Endothelial cell of umbilical vein (primary cell): Measurements from ENCODE around the gene CFAP100. TPM values are rescaled to one million over a fixed set of nuclear protein-coding genes. Genes with fewer than 3 reads are reported as not detected.

ENCODE experiments used
- BruUV-seq: library from RNA; stranded (reverse); fragments of 400-500 nt; replicated peaks from 2 replicates; lab custom pipeline; 2021; lab: Mats Ljungman, UMichigan
- CTCF ChIA-PET: fragments of 300-600, 350-600 bp; sonication (Branson Sonifier 250); formaldehyde crosslinking; loops from one replicate; lab custom pipeline; 2021; ENCODE audit warnings: antibody characterized with exemption, inconsistent platforms; lab: Charles Lee
- POLR2A ChIA-PET: fragments of 300-600, 350-600 bp; sonication (Branson Sonifier 250); formaldehyde crosslinking; loops from one replicate; lab custom pipeline; 2021; ENCODE audit warnings: antibody characterized with exemption, inconsistent platforms; lab: Charles Lee
- DNase-seq: peaks from one replicate; pipeline ENCODE4 v3.0.0-alpha.2; 2011; ENCODE audit warnings: low read depth, low spot score
- FAIRE-seq: peaks from 2 replicates; lab custom pipeline; 2011; peaks lifted over from hg19 to GRCh38; lab: Jason Lieb, UNC
- H2AFZ ChIP-seq: 2 replicates; pipeline ENCODE4 v1.6.0; 2012; ENCODE audit warnings: low read depth, low read length, control low read depth, inconsistent platforms
- H3K27ac ChIP-seq: 2 replicates; pipeline ENCODE4 v1.5.1; 2011; ENCODE audit warnings: low read depth, mild to moderate bottlenecking, control low read depth, low read length, moderate library complexity; ENCODE audit not compliant: insufficient read depth
- H3K27me3 ChIP-seq, 2 experiments: 2 replicates each; pipeline versions ENCODE4 v1.6.0 to v1.6.1; 2011; ENCODE audit warnings: low read length in 2 of 2, mixed read lengths in 1 of 2; ENCODE audit not compliant: control insufficient read depth in 2 of 2, insufficient read depth in 2 of 2
- H3K36me3 ChIP-seq, 2 experiments: 2 replicates in 1 of 2; 3 replicates in 1 of 2; pipeline ENCODE4 v1.5.1; 2011; ENCODE audit warnings: low read length in 2 of 2, mild to moderate bottlenecking in 1 of 2, moderate library complexity in 1 of 2; ENCODE audit not compliant: control insufficient read depth in 2 of 2, insufficient read depth in 2 of 2; ENCODE audit errors: extremely low read depth in 1 of 2
- H3K4me1 ChIP-seq: 3 replicates; pipeline ENCODE4 v1.5.1; 2011; ENCODE audit warnings: mild to moderate bottlenecking, low read length; ENCODE audit not compliant: control insufficient read depth, insufficient read depth; ENCODE audit errors: extremely low read depth
- H3K4me2 ChIP-seq: 2 replicates; pipeline ENCODE4 v1.6.1; 2011; ENCODE audit warnings: low read length, control low read depth, mixed read lengths; ENCODE audit not compliant: insufficient read depth
- H3K4me3 ChIP-seq, 3 experiments: fragments of 200-600 bp in 1 of 3; sonication (generic), shearing (Covaris generic) in 1 of 3; replicated peaks in 1 of 3; 2 replicates each; pipeline ENCODE4 v1.5.1; 2011 to 2016; ENCODE audit warnings: control low read depth in 3 of 3, low read length in 3 of 3, mild to moderate bottlenecking in 2 of 3, inconsistent platforms in 1 of 3, low read depth in 1 of 3, moderate library complexity in 1 of 3; ENCODE audit not compliant: insufficient read depth in 1 of 3
- H3K79me2 ChIP-seq: 2 replicates; pipeline ENCODE4 v1.6.0; 2012; ENCODE audit warnings: low read length, inconsistent platforms; ENCODE audit not compliant: control insufficient read depth, insufficient read depth
- H3K9ac ChIP-seq: replicated peaks from 2 replicates; pipeline ENCODE3; 2011; ENCODE audit warnings: low read length, control low read depth; ENCODE audit not compliant: insufficient read depth; ENCODE audit errors: extremely low read depth
- H3K9me1 ChIP-seq: replicated peaks from 3 replicates; pipeline ENCODE4 v1.6.0; 2011; ENCODE audit warnings: mild to moderate bottlenecking, low read length; ENCODE audit not compliant: control insufficient read depth, insufficient read depth; ENCODE audit errors: extremely low read depth
- H3K9me3 ChIP-seq: replicated peaks from 2 replicates; pipeline ENCODE4 v1.5.1; 2012; ENCODE audit warnings: low read length, inconsistent platforms; ENCODE audit not compliant: control insufficient read depth, insufficient read depth
- H4K20me1 ChIP-seq: replicated peaks from 2 replicates; pipeline ENCODE3; 2011; ENCODE audit warnings: mild to moderate bottlenecking, low read length; ENCODE audit not compliant: control insufficient read depth, insufficient read depth; ENCODE audit errors: extremely low read depth
- CTCF ChIP-seq, 2 donors: IDR thresholded peaks; 1 replicate in 1 of 2; 2 replicates in 1 of 2; pipeline ENCODE4 v1.5.1; 2011; ENCODE audit warnings: low read length in 2 of 2, mild to moderate bottlenecking in 2 of 2, moderate library complexity in 2 of 2, control low read depth in 1 of 2, inconsistent platforms in 1 of 2, low read depth in 1 of 2; ENCODE audit not compliant: insufficient read depth in 1 of 2; ENCODE audit errors: extremely low read depth in 1 of 2
- EZH2 ChIP-seq: IDR thresholded peaks from 2 replicates; pipeline ENCODE4 v1.6.1; 2012; ENCODE audit warnings: borderline replicate concordance, low read depth, mild to moderate bottlenecking, moderate library complexity, low read length, inconsistent platforms; ENCODE audit not compliant: severe bottlenecking
- FOS ChIP-seq: IDR thresholded peaks from 2 replicates; pipeline ENCODE4 v1.6.1; 2011; ENCODE audit warnings: mild to moderate bottlenecking, low read length, moderate library complexity, borderline replicate concordance; ENCODE audit not compliant: insufficient read depth
- GATA2 ChIP-seq: IDR thresholded peaks from 2 replicates; pipeline ENCODE4 v1.7.0; 2011; ENCODE audit warnings: low read depth, mild to moderate bottlenecking, moderate library complexity, mixed read lengths, low read length; ENCODE audit not compliant: insufficient read length, insufficient read depth
- JUN ChIP-seq: IDR thresholded peaks from 2 replicates; pipeline ENCODE4 v1.6.1; 2011; ENCODE audit warnings: borderline replicate concordance, low read depth; ENCODE audit not compliant: insufficient read length, insufficient read depth
- MAX ChIP-seq: IDR thresholded peaks from 2 replicates; pipeline ENCODE4 v1.6.1; 2011; ENCODE audit not compliant: insufficient read depth, insufficient read length
- MYC ChIP-seq: IDR thresholded peaks from one replicate; pipeline ENCODE4 v1.6.1; 2011; ENCODE audit warnings: mild to moderate bottlenecking, low read depth, low read length
- POLR2A ChIP-seq: IDR thresholded peaks from 2 replicates; pipeline ENCODE4 v1.6.1; 2012; ENCODE audit warnings: low read depth, mild to moderate bottlenecking, control low read depth, low read length
- POLR2AphosphoS5 ChIP-seq: IDR thresholded peaks from 2 replicates; pipeline ENCODE4 v1.6.1; 2012; ENCODE audit warnings: low read depth, mild to moderate bottlenecking, control low read depth, low read length, moderate library complexity; ENCODE audit not compliant: insufficient read depth
- dilution Hi-C: fragments of 300-500 bp; cut with MboI; formaldehyde crosslinking; loops from one replicate; pipeline ENCODE4 v1.15.0; 2019; ENCODE audit warnings: low sequenced_read_pairs; ENCODE audit not compliant: extremely low pct_ligation_motif_present
- intact Hi-C: fragments of 100-400 bp; cut with micrococcal nuclease; formaldehyde crosslinking; loops from one replicate; pipeline ENCODE4 v1.10.0; 2022
- polyA plus RNA-seq, 4 experiments: library from polyadenylated mRNA; depleted of rRNA in 3 of 4; stranded (reverse) in 3 of 4; unstranded in 1 of 4; fragments of >200 nt; gene quantifications; 2 replicates each; pipeline versions ENCODE4 v1.2.1 to v1.2.3, GENCODE V29; 2011 to 2012; ENCODE audit warnings: missing spikeins in 1 of 4
- total RNA-seq: library from RNA; stranded (reverse); gene quantifications from 2 replicates; pipeline ENCODE4 v1.2.3, GENCODE V29; 2021

The CFAP100 gene
- total and polyA plus RNA-seq, 2 donors (not counting 3 experiments of a cell fraction or from before 2014, with no cell fraction given): not detected

- Histone ChIP-seq H3K36me3 (peaks cover 0 to 4% of the 10 kb centered on the region in 2 experiments), H3K9me1 (no peaks in the 10 kb centered on the region), H3K27me3 (no peaks in the 10 kb centered on the region), H4K20me1 (no peaks in the 10 kb centered on the region), H3K4me1 (peaks cover 2% of the 10 kb centered on the region), H2AFZ (no peak overlapping the region), H3K9me3 (no peaks in the 10 kb centered on the region), H3K27ac (no peak overlapping the region), H3K4me2 (no peak overlapping the region), H3K79me2 (no peaks in the 10 kb centered on the region), H3K4me3 (no peak overlapping the region), H3K9ac (no peak overlapping the region)
- BruUV-seq: no TSS peak
- DNase-seq: no peak
- TF ChIP-seq POLR2AphosphoS5: no peak
- no peak for TF ChIP-seq FOS
- no peak for TF ChIP-seq GATA2
- no peak for TF ChIP-seq CTCF (IDR thresholded peaks at IDR 0.05; ENCODE audit: extremely low read depth in 1 of 2, insufficient read depth in 1 of 2, low read depth in 1 of 2, low read length in 2 of 2)
- no peak for TF ChIP-seq EZH2
- no peak for TF ChIP-seq MAX
- no peak for TF ChIP-seq POLR2A
- no peak for TF ChIP-seq JUN
- no peak for TF ChIP-seq MYC
- intact Hi-C loops: no loop called here
- POLR2A ChIA-PET: no interaction called here
- dilution Hi-C loops: no loop called here
- CTCF ChIA-PET: no interaction called here
- FAIRE-seq: no peak
Observed at GRCh38 chr3:126351086-126351770, 43.5 kb upstream of the CFAP100 start.
